ENCODE results near the gene TGFB1.

Gene TGFB1

GRCh38 chr19:41353466-41354342 lies at the start of gene TGFB1:
TGFB1 (minus strand) TSS chr19:41353922; CDS start chr19:41353044, 878 bp downstream.
- peak; percentile 96 for DNase-seq (ENCODE audit: low read depth)
- peaks cover 14% of the 10 kb centered on the region for H3K4me1 ChIP-seq (ENCODE audit: control insufficient read depth, insufficient read depth, low read length)
- no peaks in the 10 kb centered on the region for H3K36me3 ChIP-seq (ENCODE audit: control insufficient read depth, insufficient read depth, low read length, severe bottlenecking)
- H3K27me3 ChIP-seq (replicated peaks; ENCODE audit: control insufficient read depth, insufficient read depth, low read length) = no peaks in the 10 kb centered on the region
- peak within 1 kb of the TSS; percentile 87 for H3K9ac ChIP-seq (ENCODE audit: low read length)
- no peaks in the 10 kb centered on the region for H3K9me3 ChIP-seq (ENCODE audit: control insufficient read depth, low read length)
- H3K4me3 ChIP-seq (ENCODE audit: low read length) = peak within 1 kb of the TSS; percentile 91

DNA sequence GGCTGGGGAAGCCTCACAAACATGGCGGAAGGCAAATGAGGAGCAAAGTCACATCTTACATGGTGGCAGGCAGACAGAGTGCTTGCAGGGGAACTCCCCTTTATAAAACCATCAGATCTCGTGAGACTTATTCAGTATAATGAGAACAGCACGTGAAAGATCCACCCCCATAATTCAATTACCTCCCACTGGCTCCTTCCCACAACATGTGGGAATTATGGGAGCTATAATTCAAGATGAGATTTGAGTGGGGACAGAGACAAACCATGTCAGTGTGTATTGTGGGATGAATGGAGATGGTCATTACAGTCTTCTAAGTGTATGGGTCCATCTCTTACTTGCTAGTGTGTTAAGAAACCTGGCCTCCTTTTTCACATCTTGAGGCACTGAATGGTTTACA lies 48.3 kb upstream of the TGFB1 start:
- no peaks in the 10 kb centered on the region for H3K27me3 ChIP-seq (replicated peaks; ENCODE audit: control insufficient read depth, insufficient read depth, low read length)
- H3K36me3 ChIP-seq (ENCODE audit: control insufficient read depth, insufficient read depth, low read length, severe bottlenecking) = peaks cover 11% of the 10 kb centered on the region
- H3K4me3 ChIP-seq (ENCODE audit: low read length) = no peak overlapping the region
- H3K4me1 ChIP-seq (ENCODE audit: control insufficient read depth, insufficient read depth, low read length) = peaks cover 11% of the 10 kb centered on the region
- DNase-seq (ENCODE audit: low read depth) = no peak
- no peaks in the 10 kb centered on the region for H3K9me3 ChIP-seq (ENCODE audit: control insufficient read depth, low read length)
- no peak overlapping the region for H3K9ac ChIP-seq (ENCODE audit: low read length)

DNA sequence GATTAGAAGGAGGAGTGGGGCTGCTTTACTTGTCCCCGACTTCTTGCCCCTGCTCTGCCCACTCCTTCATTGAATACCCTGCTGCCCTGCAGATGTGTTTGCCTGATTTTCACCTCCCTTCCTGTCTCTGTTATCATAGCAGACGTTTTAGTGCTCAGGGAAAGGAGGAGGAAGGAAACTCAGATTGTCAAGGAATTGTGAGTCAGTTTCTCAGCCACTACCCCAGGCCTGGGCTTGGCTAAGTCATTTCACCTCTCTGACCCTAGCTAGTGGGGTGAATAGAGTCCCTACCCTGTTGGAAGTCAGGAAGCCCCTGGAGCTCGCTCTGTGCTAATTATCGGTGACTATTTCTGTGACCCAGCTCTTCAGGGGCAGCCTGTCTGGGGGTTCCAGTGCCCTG lies 47.8 kb upstream of the TGFB1 start:
- H3K36me3 ChIP-seq (ENCODE audit: control insufficient read depth, insufficient read depth, low read length, severe bottlenecking) = peaks cover 11% of the 10 kb centered on the region
- H3K9ac ChIP-seq (ENCODE audit: low read length) = no peak overlapping the region
- no peaks in the 10 kb centered on the region for H3K27me3 ChIP-seq (replicated peaks; ENCODE audit: control insufficient read depth, insufficient read depth, low read length)
- peaks cover 12% of the 10 kb centered on the region for H3K4me1 ChIP-seq (ENCODE audit: control insufficient read depth, insufficient read depth, low read length)
- no peaks in the 10 kb centered on the region for H3K9me3 ChIP-seq (ENCODE audit: control insufficient read depth, low read length)
- H3K4me3 ChIP-seq (ENCODE audit: low read length) = no peak overlapping the region
- DNase-seq (ENCODE audit: low read depth) = no peak

- DNase-seq (ENCODE audit: low read depth) = no peak
- Histone ChIP-seq H3K36me3 (ENCODE audit: control insufficient read depth, insufficient read depth, low read length, severe bottlenecking) (peaks cover 11% of the 10 kb centered on the region), H3K27me3 (replicated peaks; ENCODE audit: control insufficient read depth, insufficient read depth, low read length) (no peaks in the 10 kb centered on the region), H3K4me1 (ENCODE audit: control insufficient read depth, insufficient read depth, low read length) (peaks cover 14% of the 10 kb centered on the region), H3K4me3 (ENCODE audit: low read length) (no peak overlapping the region), H3K9ac (ENCODE audit: low read length) (no peak overlapping the region), H3K9me3 (ENCODE audit: control insufficient read depth, low read length) (no peaks in the 10 kb centered on the region)
Measured at GRCh38 chr19:41399525-41399924, 45.8 kb upstream of the TGFB1 start.

- Histone ChIP-seq H3K4me1 (ENCODE audit: control insufficient read depth, insufficient read depth, low read length) (peaks cover 14% of the 10 kb centered on the region), H3K4me3 (ENCODE audit: low read length) (peak overlapping the region; percentile 96)
- no peak for DNase-seq (ENCODE audit: low read depth)
Measured at GRCh38 chr19:41399091-41399490, 45.4 kb upstream of the TGFB1 start.

DNA sequence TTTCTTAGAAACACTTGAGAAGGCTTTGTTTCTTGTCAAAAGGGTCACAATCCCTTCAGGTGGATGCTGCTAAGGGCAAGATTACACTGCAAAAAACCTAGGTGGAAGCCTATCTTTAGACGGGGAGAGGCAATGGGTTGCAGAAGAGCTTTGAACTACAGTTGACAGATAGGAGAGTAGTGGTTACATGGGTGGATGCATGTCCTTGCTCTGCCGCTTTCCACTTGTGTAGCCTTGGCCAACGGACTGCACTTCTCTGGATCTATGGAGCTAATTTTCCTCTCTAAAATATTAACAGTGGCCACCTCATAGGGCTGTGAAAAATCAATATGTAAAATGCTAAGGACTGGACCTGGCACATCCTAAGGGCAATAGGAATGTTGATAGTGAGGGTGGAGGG lies 44.9 kb upstream of the TGFB1 start:
- Histone ChIP-seq H3K9ac (ENCODE audit: low read length) (peak overlapping the region; percentile 97), H3K9me3 (ENCODE audit: control insufficient read depth, low read length) (no peaks in the 10 kb centered on the region), H3K4me1 (ENCODE audit: control insufficient read depth, insufficient read depth, low read length) (peaks cover 14% of the 10 kb centered on the region), H3K27me3 (replicated peaks; ENCODE audit: control insufficient read depth, insufficient read depth, low read length) (no peaks in the 10 kb centered on the region), H3K4me3 (ENCODE audit: low read length) (peak overlapping the region; percentile 96), H3K36me3 (ENCODE audit: control insufficient read depth, insufficient read depth, low read length, severe bottlenecking) (peaks cover 11% of the 10 kb centered on the region)
- no peak for DNase-seq (ENCODE audit: low read depth)

More at GRCh38 chr19:41399091-41399490, 45.4 kb upstream of the TGFB1 start:
- no peaks in the 10 kb centered on the region for H3K9me3 ChIP-seq (ENCODE audit: control insufficient read depth, low read length)
- peaks cover 11% of the 10 kb centered on the region for H3K36me3 ChIP-seq (ENCODE audit: control insufficient read depth, insufficient read depth, low read length, severe bottlenecking)
- H3K27me3 ChIP-seq (replicated peaks; ENCODE audit: control insufficient read depth, insufficient read depth, low read length) = no peaks in the 10 kb centered on the region
- H3K9ac ChIP-seq (ENCODE audit: low read length) = peak overlapping the region; percentile 97

- Histone ChIP-seq H3K36me3 (ENCODE audit: control insufficient read depth, insufficient read depth, low read length, severe bottlenecking) (peaks cover 9% of the 10 kb centered on the region), H3K9me3 (ENCODE audit: control insufficient read depth, low read length) (no peaks in the 10 kb centered on the region), H3K4me3 (ENCODE audit: low read length) (peak overlapping the region; percentile 96), H3K27me3 (replicated peaks; ENCODE audit: control insufficient read depth, insufficient read depth, low read length) (no peaks in the 10 kb centered on the region), H3K4me1 (ENCODE audit: control insufficient read depth, insufficient read depth, low read length) (peaks cover 14% of the 10 kb centered on the region), H3K9ac (ENCODE audit: low read length) (peak overlapping the region; percentile 97)
- DNase-seq (ENCODE audit: low read depth) = peak; percentile 41
Measured at GRCh38 chr19:41398050-41398418, 44.3 kb upstream of the TGFB1 start.

- peaks cover 14% of the 10 kb centered on the region for H3K4me1 ChIP-seq (ENCODE audit: control insufficient read depth, insufficient read depth, low read length)
- H3K9me3 ChIP-seq (ENCODE audit: control insufficient read depth, low read length) = no peaks in the 10 kb centered on the region
- H3K36me3 ChIP-seq (ENCODE audit: control insufficient read depth, insufficient read depth, low read length, severe bottlenecking) = peaks cover 6% of the 10 kb centered on the region
- peak; percentile 100 for DNase-seq (ENCODE audit: low read depth)
- H3K27me3 ChIP-seq (replicated peaks; ENCODE audit: control insufficient read depth, insufficient read depth, low read length) = no peaks in the 10 kb centered on the region
- H3K9ac ChIP-seq (ENCODE audit: low read length) = peak within 1 kb of the TSS; percentile 97
- peak within 1 kb of the TSS; percentile 96 for H3K4me3 ChIP-seq (ENCODE audit: low read length)
Measured at GRCh38 chr19:41397086-41398049, 43.6 kb upstream of the TGFB1 start, which contains the start of the genes BCKDHA and EXOSC5. BCKDHA (plus strand) TSS chr19:41397818; CDS start chr19:41397828, 10 bp downstream. EXOSC5 (minus strand) TSS chr19:41397359; CDS start chr19:41397328, 31 bp downstream.

DNA sequence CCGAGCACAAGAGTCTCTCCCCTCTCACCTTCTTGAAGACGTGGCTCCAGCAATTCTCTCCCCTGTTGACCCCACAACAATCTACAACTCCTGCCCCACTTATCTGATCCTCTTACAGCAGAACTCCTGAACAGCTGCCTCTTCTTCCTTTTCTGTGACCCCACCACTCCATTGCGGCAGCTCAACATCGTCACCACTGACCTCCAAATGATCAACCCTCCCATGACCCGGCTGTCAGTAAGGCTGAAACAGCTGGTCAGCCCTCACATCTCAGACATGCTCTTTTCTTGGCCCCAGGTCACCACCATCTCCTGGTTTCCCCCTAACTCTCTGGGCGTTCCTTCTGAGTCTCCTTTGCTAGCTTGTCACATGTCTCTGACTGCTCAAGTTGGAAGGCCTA lies 41.6 kb upstream of the TGFB1 start:
- DNase-seq (ENCODE audit: low read depth) = no peak
- no peak overlapping the region for H3K9ac ChIP-seq (ENCODE audit: low read length)
- peaks cover 14% of the 10 kb centered on the region for H3K4me1 ChIP-seq (ENCODE audit: control insufficient read depth, insufficient read depth, low read length)
- H3K36me3 ChIP-seq (ENCODE audit: control insufficient read depth, insufficient read depth, low read length, severe bottlenecking) = peaks cover 17% of the 10 kb centered on the region
- no peak overlapping the region for H3K4me3 ChIP-seq (ENCODE audit: low read length)
- no peaks in the 10 kb centered on the region for H3K27me3 ChIP-seq (replicated peaks; ENCODE audit: control insufficient read depth, insufficient read depth, low read length)
- no peaks in the 10 kb centered on the region for H3K9me3 ChIP-seq (ENCODE audit: control insufficient read depth, low read length)

DNA sequence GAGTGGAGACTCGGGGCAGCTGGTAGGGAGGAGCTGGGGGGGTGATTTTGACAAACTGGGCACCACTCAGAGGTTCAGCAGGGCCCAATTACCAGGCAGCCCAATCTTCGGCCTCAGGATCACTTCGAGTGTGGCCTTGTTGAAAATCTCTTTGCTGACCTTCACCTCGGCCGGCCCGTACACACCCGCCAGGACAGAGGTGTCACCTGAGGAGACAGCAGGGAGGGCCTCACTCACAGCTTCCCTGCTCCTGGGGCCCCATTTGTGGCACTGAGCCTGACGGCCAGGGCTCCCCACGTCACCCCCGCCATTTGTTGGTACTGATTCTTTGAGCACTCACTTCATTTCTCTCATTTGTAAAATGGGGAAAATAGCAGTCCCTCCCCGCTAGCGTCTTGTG lies 39.1 kb upstream of the TGFB1 start:
- H3K9ac ChIP-seq (ENCODE audit: low read length) = no peak overlapping the region
- peaks cover 3% of the 10 kb centered on the region for H3K4me1 ChIP-seq (ENCODE audit: control insufficient read depth, insufficient read depth, low read length)
- H3K36me3 ChIP-seq (ENCODE audit: control insufficient read depth, insufficient read depth, low read length, severe bottlenecking) = peaks cover 24% of the 10 kb centered on the region
- H3K9me3 ChIP-seq (ENCODE audit: control insufficient read depth, low read length) = no peaks in the 10 kb centered on the region
- no peaks in the 10 kb centered on the region for H3K27me3 ChIP-seq (replicated peaks; ENCODE audit: control insufficient read depth, insufficient read depth, low read length)
- H3K4me3 ChIP-seq (ENCODE audit: low read length) = no peak overlapping the region
- no peak for DNase-seq (ENCODE audit: low read depth)

DNA sequence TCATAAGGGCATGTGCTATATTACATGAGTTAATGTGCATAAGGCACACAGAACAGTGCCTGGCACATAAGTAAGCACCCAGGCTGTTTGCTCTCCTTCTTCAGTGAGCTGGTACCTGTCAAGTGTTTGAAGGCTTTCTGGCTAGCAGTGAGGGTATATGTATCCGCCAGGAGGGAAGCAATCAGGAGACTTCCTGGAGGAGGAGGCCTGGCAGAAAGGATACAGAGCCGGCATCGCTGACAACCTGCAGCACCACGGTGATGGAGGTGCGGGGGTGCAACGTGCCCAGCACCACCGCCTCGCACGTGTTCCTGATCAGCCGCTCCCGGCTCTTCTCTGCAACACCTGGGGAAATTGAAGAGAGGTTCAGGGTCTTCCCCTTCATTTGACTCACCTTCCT lies 37.9 kb upstream of the TGFB1 start:
- Histone ChIP-seq H3K9me3 (ENCODE audit: control insufficient read depth, low read length) (no peaks in the 10 kb centered on the region), H3K36me3 (ENCODE audit: control insufficient read depth, insufficient read depth, low read length, severe bottlenecking) (peaks cover 24% of the 10 kb centered on the region), H3K27me3 (replicated peaks; ENCODE audit: control insufficient read depth, insufficient read depth, low read length) (no peaks in the 10 kb centered on the region), H3K4me1 (ENCODE audit: control insufficient read depth, insufficient read depth, low read length) (peaks cover 7% of the 10 kb centered on the region), H3K9ac (ENCODE audit: low read length) (no peak overlapping the region), H3K4me3 (ENCODE audit: low read length) (no peak overlapping the region)
- no peak for DNase-seq (ENCODE audit: low read depth)
